Activated T-helper 2 cell treated with anti-CD3 and anti-CD28 coated beads, Interferon-gamma antibody, Interleukin-2, Interleukin-4, amounts not matched to agents 10 μg/mL and 5 μg/mL and 100 μg/mL, durations not matched to agents 14 hours and 24 hours and 36 hours (primary cell): Measurements from ENCODE around the gene FSTL3. TPM values are rescaled to one million over a fixed set of nuclear protein-coding genes. Genes with fewer than 3 reads are reported as not detected.

ENCODE experiments used
- total RNA-seq: library from RNA; stranded (reverse); gene quantifications from 2 replicates; pipeline ENCODE4 v1.2.3, GENCODE V29; 2022

FSTL3 gene
- total RNA-seq, 1 donor from 2014 or later, result 8.0 TPM

Other genes with a start within 250 kb of the FSTL3 start
- gene SHC2, start 215.4 kb upstream of the FSTL3 start, total RNA-seq, result not detected in 2 replicates
- gene MADCAM1, start 179.9 kb upstream of the FSTL3 start, total RNA-seq, result 0.18 and 0.21 TPM in 2 replicates
- 13.6 and 15.7 TPM in 2 replicates for gene TPGS1, start 168.9 kb upstream of the FSTL3 start, total RNA-seq
- 53.7 and 55.7 TPM in 2 replicates for gene CDC34, start 144.6 kb upstream of the FSTL3 start, total RNA-seq
- 29.9 and 31.8 TPM in 2 replicates for gene GZMM, start 132.3 kb upstream of the FSTL3 start, total RNA-seq
- gene BSG, start 103.8 kb upstream of the FSTL3 start, total RNA-seq, result 300 and 304 TPM in 2 replicates
- gene HCN2, start 86.5 kb upstream of the FSTL3 start, total RNA-seq, result 0.52 and 0.64 TPM in 2 replicates
- 90.1 and 94.7 TPM in 2 replicates for gene POLRMT, start 42.9 kb upstream of the FSTL3 start, total RNA-seq
- not detected in 2 replicates for gene FGF22, start 36.5 kb upstream of the FSTL3 start, total RNA-seq
- 83.2 and 89.4 TPM in 2 replicates for gene RNF126, start 13.2 kb upstream of the FSTL3 start, total RNA-seq
- gene PRSS57, start 19.1 kb downstream of the FSTL3 start, total RNA-seq, result not detected in 2 replicates
- not detected in 2 replicates for gene PALM, start 32.5 kb downstream of the FSTL3 start, total RNA-seq
- not detected in 2 replicates for gene MISP, start 74.7 kb downstream of the FSTL3 start, total RNA-seq
- 735 and 739 TPM in 2 replicates for gene PTBP1, start 121.1 kb downstream of the FSTL3 start, total RNA-seq
- gene PLPPR3, start 145.6 kb downstream of the FSTL3 start, total RNA-seq, result not detected in 2 replicates
- not detected in 2 replicates for gene AZU1, start 151.4 kb downstream of the FSTL3 start, total RNA-seq
- gene PRTN3, start 164.6 kb downstream of the FSTL3 start, total RNA-seq, result not detected in 2 replicates
- gene ELANE, start 175.9 kb downstream of the FSTL3 start, total RNA-seq, result not detected in 2 replicates
- gene CFD, start 183.3 kb downstream of the FSTL3 start, total RNA-seq, result 0.94 and 1.8 TPM in 2 replicates
- 55.7 and 64.1 TPM in 2 replicates for gene MED16, start 216.8 kb downstream of the FSTL3 start, total RNA-seq
- gene RNU6-9, start 217.1 kb downstream of the FSTL3 start, total RNA-seq, result not detected in 2 replicates
- gene R3HDM4, start 236.8 kb downstream of the FSTL3 start, total RNA-seq, result 77.1 and 83.3 TPM in 2 replicates
- gene KISS1R, start 240.9 kb downstream of the FSTL3 start, total RNA-seq, result 7.1 and 8.0 TPM in 2 replicates
- gene ARID3A, start 249.6 kb downstream of the FSTL3 start, total RNA-seq, result 42.0 and 42.6 TPM in 2 replicates